K562 (cell line): ENCODE data around the gene NRARP. TPM values are rescaled to one million over a fixed set of nuclear protein-coding genes. Genes with fewer than 3 reads are reported as not detected.
A peak's percentile ranks its signal among the peaks of the same experiment; 100 is the strongest.

Experiments used
- ARID3A ChIP-seq: IDR thresholded peaks from 2 replicates; pipeline ENCODE4 v1.6.1; 2012; ENCODE audit warnings: low read depth, low read length, improper control_type of control experiment, borderline replicate concordance
- ASH1L ChIP-seq: fragments of 450-650 bp; IDR thresholded peaks from 2 replicates; pipeline ENCODE4 v1.6.1; 2018; ENCODE audit warnings: borderline replicate concordance, mild to moderate bottlenecking, low read depth; ENCODE audit not compliant: partially characterized antibody
- ATF7 ChIP-seq: fragments of 450-650 bp; IDR thresholded peaks from 2 replicates; pipeline ENCODE4 v1.7.1; 2014; ENCODE audit warnings: mild to moderate bottlenecking, moderate library complexity
- BHLHE40 ChIP-seq: IDR thresholded peaks from 2 replicates; pipeline ENCODE4 v1.6.1; 2011; ENCODE audit warnings: low read length, improper control_type of control experiment
- C11orf30 ChIP-seq: fragments of 450-650 bp; IDR thresholded peaks from 2 replicates; pipeline ENCODE4 v1.6.1; 2016; ENCODE audit warnings: low read depth, mild to moderate bottlenecking
- DLX4 ChIP-seq: fragments of 250-450 bp; sonication (Bioruptor Pico); IDR thresholded peaks from 2 replicates; pipeline ENCODE4 v1.6.1; 2021; ENCODE audit warnings: mild to moderate bottlenecking
- ELF1 ChIP-seq: fragments of 200-800 bp; sonication (Bioruptor generic); IDR thresholded peaks from 2 replicates; pipeline ENCODE4 v1.6.1; 2016; ENCODE audit warnings: missing genetic modification characterization, missing compliant biosample characterization
- EP400 ChIP-seq: fragments of 450-650 bp; IDR thresholded peaks from 2 replicates; pipeline ENCODE4 v1.6.1; 2017; ENCODE audit warnings: antibody characterized with exemption, mild to moderate bottlenecking, moderate library complexity
- ETV1 ChIP-seq: fragments of 450-650 bp; conservative IDR thresholded peaks from 2 replicates; pipeline ENCODE4 v1.6.1; 2016; ENCODE audit warnings: missing genetic modification characterization, control low read depth, low read depth, missing compliant biosample characterization
- HBP1 ChIP-seq: fragments of 450-650 bp; formaldehyde crosslinking; IDR thresholded peaks from 2 replicates; pipeline ENCODE4 v1.4.0; 2022; ENCODE audit warnings: missing genetic modification characterization
- HIVEP1 ChIP-seq: fragments of 250-450 bp; sonication (Bioruptor Pico); IDR thresholded peaks from 2 replicates; pipeline ENCODE4 v1.4.0; 2020; ENCODE audit warnings: mild to moderate bottlenecking
- LARP7 ChIP-seq: fragments of 450-650 bp; IDR thresholded peaks from 2 replicates; pipeline ENCODE4 v1.6.1; 2016
- POLR3A ChIP-seq: IDR thresholded peaks from 2 replicates; pipeline ENCODE4 v1.6.1; 2011; ENCODE audit warnings: borderline replicate concordance, mild to moderate bottlenecking, moderate library complexity; ENCODE audit not compliant: insufficient read length, insufficient read depth; ENCODE audit errors: extremely low read depth
- RNF2 ChIP-seq: sonication (generic); IDR thresholded peaks from 2 replicates; pipeline ENCODE4 v1.6.1; 2016
- SP1 ChIP-seq: sonication (generic); formaldehyde crosslinking; IDR thresholded peaks from 2 replicates; pipeline ENCODE4 v1.8.1; 2022; ENCODE audit warnings: mild to moderate bottlenecking, missing genetic modification reagents
- SP2 ChIP-seq: IDR thresholded peaks from 2 replicates; pipeline ENCODE4 v1.6.1; 2011; ENCODE audit warnings: mild to moderate bottlenecking, low read depth, low read length, moderate library complexity; ENCODE audit not compliant: poor library complexity, severe bottlenecking; ENCODE audit errors: extremely low read depth
- TAF7 ChIP-seq: fragments of 450-650 bp; IDR thresholded peaks from 2 replicates; pipeline ENCODE4 v1.6.1; 2016; ENCODE audit warnings: missing genetic modification characterization, missing compliant biosample characterization
- TEAD1 ChIP-seq, 2 experiments: fragments of 450-650 bp in 1 of 2; sonication (generic) in 1 of 2; formaldehyde crosslinking; IDR thresholded peaks; 2 replicates each; pipeline versions ENCODE4 v1.4.0 to v1.8.0; 2020 to 2022; ENCODE audit warnings: mild to moderate bottlenecking in 2 of 2, missing genetic modification reagents in 1 of 2
- TRIM25 ChIP-seq: fragments of 450-650 bp; IDR thresholded peaks from 2 replicates; pipeline ENCODE4 v1.7.0; 2016; ENCODE audit warnings: borderline replicate concordance
- ZNF354B ChIP-seq: fragments of 250-450 bp; sonication (Bioruptor Pico); IDR thresholded peaks from 2 replicates; pipeline ENCODE4 v1.4.0; 2020
- ZNF395 ChIP-seq: fragments of 200-800 bp; sonication (Bioruptor generic); IDR thresholded peaks from 2 replicates; pipeline ENCODE4 v1.6.1; 2017; ENCODE audit warnings: missing genetic modification characterization, missing compliant biosample characterization
- ZNF431 ChIP-seq: sonication (generic); formaldehyde crosslinking; IDR thresholded peaks from 2 replicates; pipeline ENCODE4 v1.8.0; 2022; ENCODE audit warnings: mild to moderate bottlenecking, missing genetic modification reagents
- ZNF778 ChIP-seq: fragments of 450-650 bp; formaldehyde crosslinking; IDR thresholded peaks from 2 replicates; pipeline ENCODE4 v1.4.0; 2020; ENCODE audit warnings: mild to moderate bottlenecking, moderate library complexity
- polyA plus RNA-seq, 8 experiments: library from polyadenylated mRNA; depleted of rRNA in 4 of 8; stranded (reverse) in 5 of 8; unstranded in 3 of 8; fragments of >200 nt; fragmentation: Nextera tagmentation in 2 of 8; fragmentation: Illumina TruSeq in 1 of 8; extraction: Ambion mirVana in 2 of 8; extraction: Trizol in 1 of 8; gene quantifications; 2 replicates each; pipeline versions ENCODE4 v1.2.1 to v1.2.3, GENCODE V29; 2011 to 2014; ENCODE audit warnings: inconsistent platforms in 1 of 8, missing spikeins in 1 of 8
- total RNA-seq, 7 experiments: library from RNA; depleted of rRNA in 6 of 7; stranded (reverse); fragments of >200 nt in 6 of 7; fragmentation: Illumina TruSeq in 2 of 7; extraction: Trizol in 2 of 7; gene quantifications; 2 replicates each; pipeline versions ENCODE4 v1.2.1 to v1.2.3, GENCODE V29; 2011 to 2021; ENCODE audit warnings: low replicate concordance in 1 of 7

The NRARP gene
- total and polyA plus RNA-seq, 9 of the 15 experiments (the other 6 are each of a cell fraction or from before 2014, with no cell fraction given): 2.0 to 24.5 (median 7.2) TPM; not detected in 2

- no peak for TF ChIP-seq ARID3A
- no peak for TF ChIP-seq ZNF431
- no peak for TF ChIP-seq ZNF354B
- peak; percentile 90; the same call in 1 of the 2 replicates for TF ChIP-seq HBP1 (CRISPR knock-in tag)
- TF ChIP-seq EP400: peak; percentile 80
- no peak for TF ChIP-seq SP1 (CRISPR knock-in tag)
- TF ChIP-seq ASH1L: no peak
- TF ChIP-seq TAF7 (tag): no peak
- no peak for TF ChIP-seq TRIM25
- no peak for TF ChIP-seq ELF1 (tag)
- TF ChIP-seq C11orf30: peak; percentile 97
- TF ChIP-seq POLR3A: no peak
- TF ChIP-seq ETV1: no peak
- no peak for TF ChIP-seq ZNF778 (CRISPR knock-in tag)
- TF ChIP-seq TEAD1 (CRISPR knock-in tag; IDR thresholded peaks at IDR 0.05): 0 out of 4 replicates have a peak, but pooled peaks of 1 of the 2 experiments have one; percentile 36
- peak; percentile 87 for TF ChIP-seq LARP7
- TF ChIP-seq DLX4 (CRISPR knock-in tag): no peak
- no peak for TF ChIP-seq HIVEP1 (CRISPR knock-in tag)
- TF ChIP-seq BHLHE40: peak; percentile 83
- peak; percentile 50; the same call in 1 of the 2 replicates for TF ChIP-seq ZNF395 (CRISPR knock-in tag)
- TF ChIP-seq ATF7: no peak
- TF ChIP-seq SP2: no peak
- TF ChIP-seq RNF2: no peak
Observed at GRCh38 chr9:137268538-137269201, 33.4 kb downstream of the NRARP start (continued).
